ENCODE results near the gene VWA5B2. TPM values are rescaled to one million over a fixed set of nuclear protein-coding genes. Genes with fewer than 3 reads are reported as not detected.

Gene VWA5B2
- total RNA-seq (2014; rRNA removed; shearing (Covaris generic)), result 0.15 TPM in 1 of 2 replicates, not detected in the other

GRCh38 chr3:184229394-184230080, at the start of gene VWA5B2:
Gene VWA5B2 (plus strand): TSS chr3:184229585. CDS start chr3:184230529, 944 bp downstream.

GRCh38 chr3:184186184-184186901, 43.0 kb upstream of the VWA5B2 start, which contains the start of gene ABCF3:
Gene ABCF3 (plus strand): TSS chr3:184186199. CDS start chr3:184186208, 9 bp downstream.

GRCh38 chr3:184248454-184249411, 19.3 kb downstream of the VWA5B2 start, which contains the start of gene ALG3:
Gene ALG3 (minus strand): TSS chr3:184248962. CDS start chr3:184248940, 22 bp downstream.

GRCh38 chr3:184249412-184250166, 20.2 kb downstream of the VWA5B2 start, which contains the start of gene EEF1AKMT4:
Gene EEF1AKMT4 (plus strand): TSS chr3:184249672. CDS start chr3:184249695, 23 bp downstream.

GRCh38 chr3:184261270-184261853, 32.0 kb downstream of the VWA5B2 start, which contains the start of gene CAMK2N2:
Gene CAMK2N2 (minus strand): TSS chr3:184261553. CDS start chr3:184261285, 268 bp downstream.

GRCh38 chr3:184275961-184276910, 46.9 kb downstream of the VWA5B2 start, which contains the start of gene ECE2:
Gene ECE2 (plus strand): TSS chr3:184276022. CDS start chr3:184276154, 132 bp downstream.

Small RNAs within 50 kb of the gene (small RNA-seq; reads per million reads assigned to genes)
- not detected for gene MIR1224

Other genes starting within 250 kb of the VWA5B2 start
- 8.3 and 9.0 TPM in 2 replicates for gene ABCC5, start 211.7 kb upstream of the VWA5B2 start, total RNA-seq (2014; rRNA removed; shearing (Covaris generic))
- gene HTR3D, start 197.8 kb upstream of the VWA5B2 start, total RNA-seq (2014; rRNA removed; shearing (Covaris generic)), result not detected in 2 replicates
- gene HTR3C, start 176.5 kb upstream of the VWA5B2 start, total RNA-seq (2014; rRNA removed; shearing (Covaris generic)), result not detected in 2 replicates
- not detected in 2 replicates for gene HTR3E, start 132.5 kb upstream of the VWA5B2 start, total RNA-seq (2014; rRNA removed; shearing (Covaris generic))
- gene EIF2B5, start 94.2 kb upstream of the VWA5B2 start, total RNA-seq (2014; rRNA removed; shearing (Covaris generic)), result 43.3 and 58.9 TPM in 2 replicates
- 25.2 and 31.6 TPM in 2 replicates for gene DVL3, start 74.2 kb upstream of the VWA5B2 start, total RNA-seq (2014; rRNA removed; shearing (Covaris generic))
- gene AP2M1, start 54.7 kb upstream of the VWA5B2 start, total RNA-seq (2014; rRNA removed; shearing (Covaris generic)), result 243 and 275 TPM in 2 replicates
- 25.7 and 26.3 TPM in 2 replicates for gene ABCF3, start 43.4 kb upstream of the VWA5B2 start, total RNA-seq (2014; rRNA removed; shearing (Covaris generic))
- gene ALG3, start 19.4 kb downstream of the VWA5B2 start, total RNA-seq (2014; rRNA removed; shearing (Covaris generic)), result 34.3 and 51.6 TPM in 2 replicates
- gene EEF1AKMT4, start 20.1 kb downstream of the VWA5B2 start, total RNA-seq (2014; rRNA removed; shearing (Covaris generic)), result 5.9 TPM in 2 replicates
- 0.23 and 0.40 TPM in 2 replicates for gene CAMK2N2, start 32.0 kb downstream of the VWA5B2 start, total RNA-seq (2014; rRNA removed; shearing (Covaris generic))
- gene ECE2, start 46.4 kb downstream of the VWA5B2 start, total RNA-seq (2014; rRNA removed; shearing (Covaris generic)), result not detected in 2 replicates
- gene PSMD2, start 69.7 kb downstream of the VWA5B2 start, total RNA-seq (2014; rRNA removed; shearing (Covaris generic)), result 248 and 283 TPM in 2 replicates
- 320 and 331 TPM in 2 replicates for gene EIF4G1, start 85.0 kb downstream of the VWA5B2 start, total RNA-seq (2014; rRNA removed; shearing (Covaris generic))
- 17.6 and 17.9 TPM in 2 replicates for gene FAM131A, start 108.0 kb downstream of the VWA5B2 start, total RNA-seq (2014; rRNA removed; shearing (Covaris generic))
- 14.2 and 16.4 TPM in 2 replicates for gene CLCN2, start 132.0 kb downstream of the VWA5B2 start, total RNA-seq (2014; rRNA removed; shearing (Covaris generic))
- 116 and 132 TPM in 2 replicates for gene POLR2H, start 132.1 kb downstream of the VWA5B2 start, total RNA-seq (2014; rRNA removed; shearing (Covaris generic))
- not detected in 2 replicates for gene THPO, start 148.6 kb downstream of the VWA5B2 start, total RNA-seq (2014; rRNA removed; shearing (Covaris generic))
- gene CHRD, start 150.5 kb downstream of the VWA5B2 start, total RNA-seq (2014; rRNA removed; shearing (Covaris generic)), result 0.11 TPM in 1 of 2 replicates, not detected in the other